Measurements from ENCODE around the gene DPT. TPM values are rescaled to one million over a fixed set of nuclear protein-coding genes. Genes with fewer than 3 reads are reported as not detected.

The DPT gene
- total RNA-seq, 2 experiments from 2014 or later, result not detected

DNA sequence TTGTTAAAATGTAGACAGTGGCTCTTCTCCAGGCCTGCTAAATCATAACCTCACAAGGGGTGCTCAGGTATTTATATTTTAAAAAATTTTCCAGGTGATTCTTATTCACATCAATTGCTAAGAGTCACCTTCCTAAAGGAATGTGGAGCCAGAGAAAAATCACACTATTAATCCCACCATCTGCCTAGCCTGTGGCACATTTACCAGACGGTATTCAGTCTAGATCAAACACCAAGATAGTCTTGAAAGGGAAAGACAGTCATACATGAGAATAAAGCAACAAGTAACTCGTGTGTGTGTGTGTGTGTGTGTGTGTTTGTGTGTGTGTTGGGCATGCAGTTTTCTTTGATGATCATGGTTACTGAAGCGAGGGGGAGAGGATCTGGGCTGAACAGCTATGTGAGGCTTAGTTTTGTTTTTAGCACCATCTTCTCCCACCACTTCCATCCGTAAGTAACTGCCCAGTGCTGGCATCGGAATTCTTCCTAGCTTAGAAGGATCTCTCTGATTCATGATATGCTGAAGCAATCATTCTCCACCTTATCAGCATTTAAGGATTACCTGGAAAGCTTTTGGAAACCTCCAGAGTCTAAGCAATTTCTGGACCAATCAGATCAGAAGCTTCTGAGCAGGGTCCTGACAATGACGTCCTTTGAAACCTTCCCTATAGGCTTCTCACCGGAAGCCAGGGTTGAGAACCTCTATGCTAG lies 2.4 kb upstream of the DPT start:
- H3K36me3 Mint-ChIP-seq (ENCODE audit: low read depth), result no peaks in the 10 kb centered on the region
- DNase-seq, result no peak
- H3K27ac Mint-ChIP-seq, result no peak overlapping the region
- H3K4me3 Mint-ChIP-seq, result no peak overlapping the region
- H3K4me1 Mint-ChIP-seq, result no peaks in the 10 kb centered on the region
- POLR2A ChIA-PET, result no interaction called here
- no peaks in the 10 kb centered on the region for H3K9me3 Mint-ChIP-seq
- H3K27me3 Mint-ChIP-seq, result peaks cover 10% of the 10 kb centered on the region
- CTCF ChIA-PET, result interaction anchor here (0.6 to 0.7 kb wide), 3 partner anchors 61 to 389 kb away, joined by 3 read pairs; no protein-coding TSS in a partner anchor

DNA sequence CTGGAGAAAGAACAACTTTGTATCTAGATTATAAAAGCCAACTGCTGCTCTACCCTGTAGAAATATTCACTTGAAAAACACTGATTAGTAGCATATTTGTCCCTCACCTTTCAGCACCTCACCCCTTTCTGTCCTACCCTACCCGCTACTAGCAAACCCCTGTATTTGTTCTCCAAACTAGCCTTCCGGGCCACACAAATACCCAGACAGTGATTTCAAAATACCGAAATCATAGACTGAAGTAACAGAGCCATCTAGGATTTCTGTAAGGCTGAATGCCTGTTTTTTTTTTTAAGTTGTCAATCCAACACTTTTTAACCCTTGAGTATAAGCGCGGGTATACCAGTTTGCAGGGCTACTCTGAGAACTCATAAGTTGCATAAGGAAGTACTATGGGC lies 398 bp upstream of the DPT start:
- no peaks in the 10 kb centered on the region for H3K36me3 Mint-ChIP-seq (ENCODE audit: low read depth)
- peaks cover 3% of the 10 kb centered on the region for H3K27me3 Mint-ChIP-seq
- ChIA-PET POLR2A (no interaction called here), CTCF (no interaction called here)
- no peak overlapping the region for H3K27ac Mint-ChIP-seq
- no peaks in the 10 kb centered on the region for H3K9me3 Mint-ChIP-seq
- DNase-seq, result no peak
- H3K4me3 Mint-ChIP-seq, result no peak overlapping the region
- no peaks in the 10 kb centered on the region for H3K4me1 Mint-ChIP-seq

DNA sequence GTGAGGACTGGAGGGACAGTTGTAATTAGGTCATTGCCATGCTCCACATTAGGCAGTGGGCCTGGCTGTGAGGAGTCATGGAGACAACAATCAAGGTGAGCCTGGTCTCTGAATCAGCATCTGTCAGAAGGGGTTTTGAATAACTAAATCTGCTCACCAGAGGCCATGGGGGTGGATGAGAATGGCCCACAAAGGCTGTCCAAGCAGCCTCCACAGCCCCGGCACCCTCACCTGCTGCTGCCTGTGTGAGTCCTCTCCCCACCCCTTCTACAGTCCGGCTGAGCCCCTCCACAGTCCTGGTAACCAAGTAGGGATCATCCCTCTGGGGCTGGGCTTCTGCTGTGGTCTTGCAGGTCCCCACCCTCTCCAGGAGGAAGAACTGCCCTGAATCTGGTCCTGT lies 2.3 kb downstream of the DPT start:
- Mint-ChIP-seq H3K9me3 (no peaks in the 10 kb centered on the region), H3K36me3 (ENCODE audit: low read depth) (no peaks in the 10 kb centered on the region), H3K4me3 (no peak overlapping the region), H3K4me1 (no peaks in the 10 kb centered on the region), H3K27ac (no peak overlapping the region), H3K27me3 (peaks cover 8% of the 10 kb centered on the region)
- POLR2A ChIA-PET, result no interaction called here
- no peak for DNase-seq
- CTCF ChIA-PET, result no interaction called here

DNA sequence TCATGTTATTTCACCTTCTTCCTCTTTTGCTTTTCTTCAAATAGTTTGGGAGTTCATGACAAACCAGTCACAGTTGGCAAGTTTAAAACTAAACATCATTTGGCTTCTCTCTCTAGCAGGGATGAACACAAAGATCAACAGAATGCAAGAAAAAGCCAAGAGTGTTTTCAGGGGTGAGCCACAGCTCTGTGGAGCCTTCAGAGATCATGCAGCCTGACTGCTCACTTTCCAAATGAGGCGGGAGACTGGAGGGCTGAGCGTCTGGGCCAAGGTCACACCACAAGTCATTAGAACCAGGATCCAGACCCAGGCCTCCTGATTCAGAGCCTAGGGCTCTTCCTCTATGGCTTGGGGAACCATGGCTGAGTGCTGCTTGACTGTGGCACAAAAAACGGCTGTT lies 2.7 kb downstream of the DPT start:
- ChIA-PET POLR2A (no interaction called here), CTCF (no interaction called here)
- H3K27ac Mint-ChIP-seq, result no peak overlapping the region
- no peaks in the 10 kb centered on the region for H3K9me3 Mint-ChIP-seq
- H3K36me3 Mint-ChIP-seq (ENCODE audit: low read depth), result no peaks in the 10 kb centered on the region
- H3K4me1 Mint-ChIP-seq, result no peaks in the 10 kb centered on the region
- H3K27me3 Mint-ChIP-seq, result peaks cover 11% of the 10 kb centered on the region
- no peak for DNase-seq
- H3K4me3 Mint-ChIP-seq, result no peak overlapping the region

DNA sequence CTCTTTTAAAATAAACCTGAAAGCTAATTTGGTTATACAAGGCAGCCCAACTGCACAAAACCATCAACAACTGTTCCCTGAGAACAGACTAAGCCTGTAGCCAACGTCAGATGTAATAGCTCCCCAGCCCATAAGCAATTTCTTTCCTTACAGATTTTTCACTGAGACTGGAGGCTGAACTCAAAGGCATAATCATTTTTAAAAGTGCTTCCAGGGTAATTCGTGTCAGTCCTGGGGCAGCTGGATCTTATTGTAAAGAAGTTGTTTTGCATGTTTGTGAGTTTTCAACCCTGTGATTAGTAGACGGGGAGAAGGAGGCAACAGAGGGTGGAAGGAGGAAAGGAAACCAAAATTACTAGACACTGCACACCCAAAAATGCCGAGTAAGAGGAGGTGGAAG lies 3.2 kb downstream of the DPT start:
- DNase-seq, result no peak
- Mint-ChIP-seq H3K36me3 (ENCODE audit: low read depth) (no peaks in the 10 kb centered on the region), H3K27me3 (peaks cover 12% of the 10 kb centered on the region), H3K4me3 (no peak overlapping the region), H3K4me1 (no peaks in the 10 kb centered on the region), H3K27ac (no peak overlapping the region), H3K9me3 (no peaks in the 10 kb centered on the region)
- CTCF ChIA-PET, result no interaction called here
- POLR2A ChIA-PET, result no interaction called here

DNA sequence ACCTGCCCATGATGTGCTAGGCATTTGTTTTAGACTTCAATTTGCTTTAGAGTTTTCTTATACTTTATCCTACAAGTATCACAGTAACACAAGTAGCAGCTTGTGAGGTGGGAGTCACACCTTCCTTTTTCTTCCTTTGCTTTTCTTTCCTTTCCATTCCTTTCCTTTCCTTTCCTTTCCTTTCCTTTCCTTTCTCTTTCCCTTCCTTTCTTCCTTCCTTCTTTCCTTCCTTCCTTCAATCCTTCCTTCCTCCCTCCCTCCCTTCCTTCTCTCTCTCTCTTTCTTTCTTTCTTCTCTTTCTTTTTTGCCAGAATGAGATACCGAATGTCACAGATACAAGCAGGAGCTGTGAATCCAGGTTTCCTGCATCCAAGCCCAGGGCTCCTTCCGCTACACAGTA lies 3.9 kb downstream of the DPT start:
- Mint-ChIP-seq H3K4me3 (no peak overlapping the region), H3K27ac (no peak overlapping the region), H3K36me3 (ENCODE audit: low read depth) (no peaks in the 10 kb centered on the region), H3K9me3 (no peaks in the 10 kb centered on the region), H3K4me1 (no peaks in the 10 kb centered on the region), H3K27me3 (peaks cover 14% of the 10 kb centered on the region)
- DNase-seq, result no peak
- ChIA-PET CTCF (no interaction called here), POLR2A (no interaction called here)

DNA sequence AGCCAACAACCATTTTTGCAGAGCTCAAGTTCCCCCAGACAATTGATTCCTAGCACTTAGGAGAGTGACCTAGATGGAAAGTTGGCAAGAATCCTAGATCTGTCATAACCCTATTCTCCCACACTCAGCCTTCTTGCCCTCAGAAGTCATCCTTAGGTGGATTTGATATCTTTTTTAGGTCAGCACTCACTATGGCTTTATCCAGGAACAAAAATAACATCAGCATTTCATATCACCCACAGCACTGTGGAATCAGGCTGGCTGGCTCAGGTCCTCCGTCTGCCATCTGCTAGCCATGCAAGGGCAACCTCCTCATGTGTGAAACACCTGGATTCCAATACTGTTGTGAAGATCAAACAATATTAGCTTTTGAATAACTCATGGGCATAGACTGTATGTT lies 6.0 kb downstream of the DPT start:
- DNase-seq, result no peak
- Mint-ChIP-seq H3K36me3 (ENCODE audit: low read depth) (no peaks in the 10 kb centered on the region), H3K27ac (no peak overlapping the region), H3K27me3 (peaks cover 14% of the 10 kb centered on the region), H3K9me3 (no peaks in the 10 kb centered on the region), H3K4me1 (no peaks in the 10 kb centered on the region), H3K4me3 (no peak overlapping the region)
- ChIA-PET POLR2A (interaction anchor here (0.7 kb wide), 1 partner anchor 142 kb away, joined by 3 read pairs; no protein-coding TSS in a partner anchor), CTCF (no interaction called here)

DNA sequence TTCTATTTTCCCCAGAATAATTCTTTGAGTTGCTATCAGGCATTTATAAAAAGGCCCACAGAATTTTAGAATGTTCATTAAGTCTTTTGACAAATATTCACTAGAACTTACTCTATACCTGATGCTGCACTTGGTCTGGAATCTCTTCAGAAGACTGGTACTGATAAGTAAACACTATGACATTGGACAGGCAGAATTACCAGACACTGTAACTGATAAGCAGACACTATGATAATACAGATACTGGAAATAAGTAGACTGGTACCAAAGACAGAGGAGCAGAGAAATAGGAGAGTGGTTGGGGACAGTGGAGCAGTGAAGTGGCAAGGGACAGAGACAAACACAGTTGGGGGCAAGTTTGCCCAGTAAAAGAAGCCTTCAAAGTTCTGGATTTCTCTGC lies 8.2 kb downstream of the DPT start:
- Mint-ChIP-seq H3K4me3 (no peak overlapping the region), H3K9me3 (no peaks in the 10 kb centered on the region), H3K36me3 (ENCODE audit: low read depth) (no peaks in the 10 kb centered on the region), H3K27me3 (peaks cover 18% of the 10 kb centered on the region), H3K27ac (no peak overlapping the region), H3K4me1 (no peaks in the 10 kb centered on the region)
- ChIA-PET POLR2A (no interaction called here), CTCF (no interaction called here)
- no peak for DNase-seq

DNA sequence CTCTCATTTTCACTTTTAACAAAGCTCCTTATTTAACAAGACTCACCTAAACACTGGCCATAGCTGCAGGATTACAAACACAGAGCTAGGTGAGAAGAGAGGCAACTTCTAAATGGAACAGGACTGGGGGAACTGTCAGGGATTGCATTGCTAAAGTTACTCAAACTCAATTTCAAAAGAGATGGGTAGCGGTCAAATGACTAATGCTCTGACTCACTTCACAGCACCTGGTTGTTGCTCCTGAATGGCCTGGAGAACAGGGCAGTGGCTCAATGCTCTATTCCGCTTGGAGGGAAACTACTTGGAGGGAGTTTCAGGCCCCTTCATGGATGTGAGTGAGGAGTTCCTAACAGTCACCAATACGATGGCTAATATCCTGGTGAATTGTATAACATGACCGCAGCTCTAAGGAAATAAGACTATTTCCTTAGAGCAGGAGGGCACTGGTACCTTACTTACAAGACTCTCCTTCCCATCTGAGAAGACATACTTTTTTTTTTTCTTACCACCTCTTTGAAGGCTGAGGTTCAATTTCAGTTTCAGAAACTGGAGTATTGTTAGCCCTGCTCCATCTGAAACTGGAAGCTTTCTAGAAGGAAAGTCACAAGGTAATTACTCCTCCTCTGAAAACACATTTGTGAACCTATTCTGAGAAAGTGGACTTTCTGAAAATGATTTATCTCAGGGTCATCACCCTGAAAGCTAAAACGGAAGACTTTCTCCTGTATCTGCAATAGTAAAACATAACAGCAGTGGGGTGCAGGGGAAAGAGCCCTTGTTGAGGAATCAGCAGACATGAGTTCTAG lies 9.5 kb downstream of the DPT start:
- DNase-seq, result no peak
- peaks cover 14% of the 10 kb centered on the region for H3K27me3 Mint-ChIP-seq
- no peaks in the 10 kb centered on the region for H3K4me1 Mint-ChIP-seq
- no peaks in the 10 kb centered on the region for H3K36me3 Mint-ChIP-seq (ENCODE audit: low read depth)
- H3K9me3 Mint-ChIP-seq, result no peaks in the 10 kb centered on the region
- H3K4me3 Mint-ChIP-seq, result no peak overlapping the region
- H3K27ac Mint-ChIP-seq, result no peak overlapping the region
- ChIA-PET CTCF (interaction anchor here (0.6 to 1.1 kb wide), 2 partner anchors 11 to 879 kb away, joined by 3 read pairs; no protein-coding TSS in a partner anchor), POLR2A (no interaction called here)

DNA sequence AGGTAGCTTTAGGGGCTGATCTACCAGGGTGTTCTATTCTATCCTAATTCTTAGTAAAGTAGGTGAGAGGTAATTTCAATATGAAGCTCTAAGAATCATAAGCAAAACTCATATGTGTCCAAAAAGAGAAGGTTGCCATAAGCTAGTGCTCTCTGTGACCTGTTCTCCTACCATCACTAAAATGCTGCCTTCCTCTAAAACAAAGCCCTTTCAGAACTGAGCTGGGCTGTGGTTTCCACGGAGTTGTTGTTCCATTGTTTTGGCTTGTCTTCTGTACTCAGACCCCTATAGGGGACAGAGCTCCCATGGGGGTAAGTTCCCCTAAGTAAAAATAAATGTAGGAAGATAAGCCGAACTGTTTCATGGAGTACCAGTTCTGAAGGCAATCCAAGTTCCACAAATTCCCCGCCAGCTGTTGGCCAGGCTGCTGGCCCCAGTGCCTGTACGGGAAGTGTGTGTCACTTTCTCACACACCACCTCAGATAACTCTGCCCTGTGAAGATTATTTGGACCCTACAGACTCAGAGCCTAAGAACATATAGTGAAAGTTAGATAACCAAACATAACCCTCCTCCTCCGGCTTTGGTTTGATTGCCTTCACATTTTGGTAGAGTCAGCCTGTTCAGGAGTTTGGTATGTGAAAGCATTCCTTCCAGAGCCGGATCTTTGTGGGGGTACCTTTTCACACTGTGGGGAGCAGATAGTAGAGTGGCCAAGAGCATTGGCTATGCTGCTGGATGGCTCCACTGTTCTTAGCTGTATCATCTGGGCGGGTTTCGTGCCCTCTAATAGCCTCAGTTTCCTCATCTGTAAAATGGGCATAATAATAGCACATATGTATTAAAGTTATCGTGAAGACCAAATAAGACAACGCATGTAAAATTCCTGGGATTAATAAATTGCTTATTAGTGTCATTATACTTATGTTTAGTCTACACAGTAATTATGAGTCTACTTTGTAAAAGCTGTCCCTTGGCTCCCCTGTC lies 10.8 kb downstream of the DPT start:
- H3K36me3 Mint-ChIP-seq (ENCODE audit: low read depth), result no peaks in the 10 kb centered on the region
- no peak for DNase-seq
- H3K4me3 Mint-ChIP-seq, result no peak overlapping the region
- CTCF ChIA-PET, result no interaction called here
- no peaks in the 10 kb centered on the region for H3K9me3 Mint-ChIP-seq
- no peaks in the 10 kb centered on the region for H3K4me1 Mint-ChIP-seq
- H3K27ac Mint-ChIP-seq, result no peak overlapping the region
- POLR2A ChIA-PET, result no interaction called here
- peaks cover 13% of the 10 kb centered on the region for H3K27me3 Mint-ChIP-seq

DNA sequence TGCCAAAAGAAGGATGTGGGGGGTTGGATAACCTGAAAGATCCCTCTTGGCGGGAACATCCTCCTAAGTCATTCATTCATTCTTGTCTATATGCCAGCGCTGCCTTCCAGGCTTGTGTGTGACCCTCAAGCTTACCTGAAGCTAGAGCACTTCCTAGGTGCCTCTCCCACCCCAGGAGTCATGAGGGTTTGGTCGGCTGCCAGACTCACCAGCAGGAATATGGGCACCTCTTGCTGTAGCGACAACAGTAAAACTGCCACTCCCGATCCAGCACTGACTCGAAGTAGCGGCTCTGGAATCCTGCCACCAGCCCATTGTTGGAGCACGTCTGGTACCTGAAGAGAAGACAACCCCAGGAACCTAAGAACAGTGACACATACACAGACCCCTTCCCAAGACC lies 15.0 kb downstream of the DPT start:
- H3K4me1 Mint-ChIP-seq, result no peaks in the 10 kb centered on the region
- no peaks in the 10 kb centered on the region for H3K9me3 Mint-ChIP-seq
- POLR2A ChIA-PET, result no interaction called here
- CTCF ChIA-PET, result no interaction called here
- DNase-seq, result no peak
- H3K27ac Mint-ChIP-seq, result no peak overlapping the region
- H3K4me3 Mint-ChIP-seq, result no peak overlapping the region
- H3K36me3 Mint-ChIP-seq (ENCODE audit: low read depth), result no peaks in the 10 kb centered on the region
- H3K27me3 Mint-ChIP-seq, result peaks cover 4% of the 10 kb centered on the region

DNA sequence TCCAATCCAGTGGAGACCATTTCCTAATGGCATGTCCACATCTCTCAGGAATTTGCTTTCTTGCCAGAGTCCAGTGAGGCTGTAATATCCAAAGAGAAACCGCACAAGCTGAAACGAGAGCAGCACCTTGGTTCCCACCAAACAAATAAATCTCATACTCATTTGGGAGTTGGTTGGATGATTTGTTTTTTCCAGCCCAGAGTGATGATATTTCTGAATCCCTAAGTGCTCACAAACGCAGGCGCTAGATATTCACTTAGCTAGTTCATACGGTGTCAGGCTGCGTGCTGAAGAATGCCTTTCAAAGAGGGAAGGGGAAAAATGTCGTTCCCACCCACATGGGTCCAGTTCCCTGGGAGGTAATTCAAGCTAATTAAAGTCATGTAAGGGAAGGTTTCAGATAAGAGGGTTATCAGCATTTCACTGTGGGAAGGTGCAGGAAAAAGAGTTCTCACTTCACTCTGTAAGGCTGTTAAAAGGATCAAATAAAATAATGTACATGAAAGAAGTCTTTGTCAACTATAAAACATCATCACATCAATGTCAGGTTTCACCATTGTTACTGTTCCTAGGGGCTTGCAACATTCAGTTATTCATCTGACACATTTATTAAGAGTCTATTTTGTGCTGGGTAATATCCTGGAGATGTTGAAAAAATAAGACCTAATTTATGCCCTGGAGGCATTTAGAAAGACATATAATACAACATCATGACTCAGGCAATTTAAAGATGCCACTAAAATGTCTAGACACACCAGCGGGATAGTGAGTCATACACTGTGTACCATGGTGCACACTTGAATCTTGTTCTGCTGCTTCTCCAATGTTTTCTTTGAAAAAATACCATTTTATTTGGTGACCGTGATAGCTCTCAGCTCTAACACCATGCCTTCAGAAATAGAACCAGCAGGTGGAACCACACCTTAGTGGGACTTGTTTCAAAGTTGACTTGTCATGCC lies 19.3 kb downstream of the DPT start:
- H3K27ac Mint-ChIP-seq, result no peak overlapping the region
- no peak overlapping the region for H3K4me3 Mint-ChIP-seq
- H3K27me3 Mint-ChIP-seq, result peaks cover 3% of the 10 kb centered on the region
- ChIA-PET CTCF (interaction anchor here (0.6 to 0.7 kb wide), 2 partner anchors 10 to 509 kb away, joined by 3 to 4 read pairs; no protein-coding TSS in a partner anchor), POLR2A (no interaction called here)
- H3K36me3 Mint-ChIP-seq (ENCODE audit: low read depth), result no peaks in the 10 kb centered on the region
- no peaks in the 10 kb centered on the region for H3K4me1 Mint-ChIP-seq
- H3K9me3 Mint-ChIP-seq, result no peaks in the 10 kb centered on the region
- no peak for DNase-seq
